Neural cell (in vitro differentiated cells): ENCODE data around the gene SNRPN. TPM values are rescaled to one million over a fixed set of nuclear protein-coding genes. Genes with fewer than 3 reads are reported as not detected.

Source experiments
- polyA plus RNA-seq: library from polyadenylated mRNA; depleted of rRNA; stranded (reverse); fragments of >200 nt; gene quantifications from 2 replicates; pipeline ENCODE4 v1.2.3, GENCODE V29; 2014
- small RNA-seq, 3 experiments: library from RNA; depleted of rRNA; stranded (forward); fragments of <200 nt; gene quantifications; one replicate each; pipeline ENCODE3, GENCODE V24; 2012

Gene SNRPN
- polyA plus RNA-seq, 1 donor from 2014 or later = 680 TPM

Small RNA genes lying within 50 kb of the gene (small RNA-seq; reads per million reads assigned to genes)
- gene AC090602.1 = 0 reads per million in 3 experiments
- gene AC124312.4 = 0 reads per million in 3 experiments
- gene AC124312.5 = 0 to 6.1 (median 3.6) reads per million in 3 experiments

Other genes with a start within 250 kb of the SNRPN start
- 15.1 and 19.9 TPM in 2 replicates for gene SNURF, start within 50 bp of the SNRPN start, polyA plus RNA-seq